GM19193 (cell line): ENCODE measurements around the gene AP1B1.
A peak's percentile ranks its signal among the peaks of the same experiment; 100 is the strongest.

Experiments used
- POLR2A ChIP-seq: IDR thresholded peaks from 4 replicates; pipeline ENCODE4 v1.6.1; 2011; ENCODE audit not compliant: insufficient read depth, insufficient read length; ENCODE audit errors: extremely low read depth

AP1B1 gene

GRCh38 chr22:29302681-29303465, 85.5 kb downstream of the AP1B1 start:
- TF ChIP-seq POLR2A = no peak

DNA sequence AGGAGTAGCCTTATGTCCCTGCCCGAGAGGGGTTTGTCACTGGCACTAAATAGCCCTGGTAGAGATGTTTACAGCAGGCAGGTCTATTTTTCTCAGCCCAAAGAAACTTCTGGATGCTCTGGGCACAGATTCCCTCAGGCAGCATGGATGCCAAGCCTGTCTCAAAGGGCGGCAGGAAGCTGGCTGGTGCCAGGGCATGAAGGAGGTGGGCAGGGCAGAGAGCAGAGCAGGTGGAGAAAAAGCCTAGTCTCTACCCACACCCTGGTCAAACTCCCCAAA, 86.0 kb downstream of the AP1B1 start:
- TF ChIP-seq POLR2A = no peak

- no peak for TF ChIP-seq POLR2A
These were observed 86.5 kb downstream of the AP1B1 start for GRCh38 chr22:29301716-29302401.

- TF ChIP-seq POLR2A = peak; percentile 22
These were observed 87.4 kb downstream of the AP1B1 start for GRCh38 chr22:29300807-29301601.

DNA sequence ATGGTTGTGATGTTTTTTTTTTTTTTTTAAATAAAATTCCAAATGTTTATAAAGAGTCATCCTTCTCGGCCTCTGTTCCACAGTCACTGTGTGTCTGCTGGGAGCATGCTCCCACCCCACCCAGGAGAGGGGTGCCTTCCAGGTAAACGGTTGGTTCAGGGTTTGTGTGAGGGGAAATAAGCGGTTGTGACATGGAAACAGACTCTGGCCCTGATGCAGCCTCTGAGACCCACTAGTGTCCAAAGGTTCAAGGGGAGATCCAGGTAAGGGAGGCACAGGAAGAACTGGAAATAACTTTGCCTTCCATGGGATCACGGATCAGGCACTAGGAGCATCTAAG, 87.9 kb downstream of the AP1B1 start:
- no peak for TF ChIP-seq POLR2A

DNA sequence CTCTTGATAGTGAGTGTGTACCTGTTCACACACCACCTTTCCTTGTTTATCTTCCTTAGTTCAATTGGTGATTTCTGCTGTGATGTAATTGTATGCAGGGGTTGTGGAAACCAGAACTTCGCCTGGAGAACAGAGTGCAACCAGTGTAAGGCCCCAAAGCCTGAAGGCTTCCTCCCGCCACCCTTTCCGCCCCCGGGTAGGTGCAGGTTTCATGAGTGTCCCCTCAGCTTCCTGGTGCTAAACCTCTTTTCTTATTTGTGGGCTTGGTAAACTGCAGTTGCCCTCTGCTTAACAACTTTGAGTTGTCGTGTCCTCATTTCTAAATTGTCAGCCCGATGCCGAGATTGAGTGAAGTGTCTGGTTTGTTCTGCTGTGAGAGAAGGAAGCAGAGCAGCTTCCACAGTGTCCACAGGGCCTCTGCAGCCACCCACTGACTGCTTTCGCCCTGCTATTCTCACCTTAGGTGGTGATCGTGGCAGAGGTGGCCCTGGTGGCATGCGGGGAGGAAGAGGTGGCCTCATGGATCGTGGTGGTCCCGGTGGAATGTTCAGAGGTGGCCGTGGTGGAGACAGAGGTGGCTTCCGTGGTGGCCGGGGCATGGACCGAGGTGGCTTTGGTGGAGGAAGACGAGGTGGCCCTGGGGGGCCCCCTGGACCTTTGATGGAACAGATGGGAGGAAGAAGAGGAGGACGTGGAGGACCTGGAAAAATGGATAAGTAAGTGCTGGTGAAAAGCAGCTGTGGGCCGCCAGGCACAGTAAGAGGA, 89.1 kb downstream of the AP1B1 start:
- TF ChIP-seq POLR2A = no peak

DNA sequence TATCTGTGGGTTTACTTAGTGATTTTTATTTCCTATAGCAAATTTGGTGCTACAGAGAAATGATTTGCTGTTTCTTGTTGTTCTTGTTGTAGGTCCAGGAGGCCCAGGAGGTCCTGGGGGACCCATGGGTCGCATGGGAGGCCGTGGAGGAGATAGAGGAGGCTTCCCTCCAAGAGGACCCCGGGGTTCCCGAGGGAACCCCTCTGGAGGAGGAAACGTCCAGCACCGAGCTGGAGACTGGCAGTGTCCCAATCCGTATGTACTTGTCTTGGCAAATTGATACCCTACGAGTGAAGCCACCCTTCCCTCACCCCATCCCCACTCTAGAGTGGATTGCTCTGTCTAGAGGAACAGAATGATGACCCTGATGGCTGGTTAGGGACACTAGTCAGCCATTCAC, 89.7 kb downstream of the AP1B1 start:
- no peak for TF ChIP-seq POLR2A

DNA sequence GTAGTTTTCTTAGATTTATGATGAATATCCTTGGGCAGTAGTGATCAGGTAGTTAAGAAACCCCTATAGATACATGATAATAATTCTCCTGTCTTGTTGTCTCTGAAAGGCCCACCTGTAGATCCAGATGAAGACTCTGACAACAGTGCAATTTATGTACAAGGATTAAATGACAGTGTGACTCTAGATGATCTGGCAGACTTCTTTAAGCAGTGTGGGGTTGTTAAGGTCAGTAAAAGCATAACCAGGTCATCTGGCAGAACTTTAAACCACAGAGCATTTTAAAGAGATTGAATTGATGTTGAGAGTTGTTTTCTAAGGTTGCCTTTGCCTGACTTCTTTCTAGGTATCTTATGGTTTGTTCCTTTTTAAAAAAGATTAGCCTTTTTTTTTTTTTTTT, 96.0 kb downstream of the AP1B1 start:
- no peak for TF ChIP-seq POLR2A

- TF ChIP-seq POLR2A = no peak
These were observed 97.2 kb downstream of the AP1B1 start for GRCh38 chr22:29291215-29291614.

- TF ChIP-seq POLR2A = no peak
These were observed 98.3 kb downstream of the AP1B1 start for GRCh38 chr22:29290061-29290460.

- TF ChIP-seq POLR2A = no peak
These were observed 99.5 kb downstream of the AP1B1 start for GRCh38 chr22:29288837-29289236.

DNA sequence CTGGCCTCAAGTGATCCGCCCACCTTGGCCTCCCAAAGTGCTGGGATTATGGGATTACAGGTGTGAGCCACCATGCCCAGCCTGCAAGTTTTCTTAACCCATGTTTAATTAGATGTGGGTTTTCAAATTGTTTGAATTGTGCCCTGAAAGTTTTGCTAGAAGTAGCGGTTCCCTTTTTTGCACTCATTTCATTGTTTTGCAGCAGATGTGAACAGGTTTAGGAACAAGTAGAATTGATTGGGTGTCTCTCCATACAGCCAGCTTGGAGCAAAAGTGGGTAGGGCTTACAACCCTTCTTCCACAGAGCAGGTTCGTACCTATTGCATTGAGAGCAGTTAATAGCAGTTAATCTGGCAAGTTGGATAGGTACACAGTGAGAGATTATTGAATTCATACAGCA, 104.2 kb downstream of the AP1B1 start:
- TF ChIP-seq POLR2A = no peak

GRCh38 chr22:29277927-29278326, 110.4 kb downstream of the AP1B1 start:
- no peak for TF ChIP-seq POLR2A
